MCF 10A (cell line): Measurements from ENCODE around the gene ARMCX6. TPM values are rescaled to one million over a fixed set of nuclear protein-coding genes. Genes with fewer than 3 reads are reported as not detected.
"Not testable (repeated sequence)": the region's sequence is repeated elsewhere in the genome, so short reads cannot be mapped to it uniquely, and the experiment has no call there.

ENCODE experiments used
- BruUV-seq: library from RNA; stranded (reverse); fragments of 400-500 nt; replicated peaks from 2 replicates; lab custom pipeline; 2021; lab: Mats Ljungman, UMichigan
- CTCF ChIA-PET: fragments of 300-600 bp; sonication (Branson Sonifier 250); formaldehyde crosslinking; extraction: SDS; loops from one replicate; lab custom pipeline; 2021; ENCODE audit warnings: antibody characterized with exemption, inconsistent platforms; lab: Yijun Ruan, JAX
- POLR2A ChIA-PET: fragments of 300-600, 350-650 bp; sonication (Branson Sonifier 250); formaldehyde crosslinking; extraction: SDS; loops from one replicate; lab custom pipeline; 2020; ENCODE audit warnings: antibody characterized with exemption, inconsistent platforms; lab: Yijun Ruan, JAX
- DNase-seq: peaks from one replicate; pipeline ENCODE4 v3.0.0-alpha.2; 2018; ENCODE audit not compliant: unreplicated experiment
- H3K27ac Mint-ChIP-seq: one replicate; pipeline ENCODE4 v1.8.0; 2022; ENCODE audit warnings: mild to moderate bottlenecking, low read depth, mixed read lengths; ENCODE audit not compliant: unreplicated experiment
- H3K27me3 Mint-ChIP-seq: one replicate; pipeline ENCODE4 v1.8.0; 2022; ENCODE audit warnings: mixed read lengths; ENCODE audit not compliant: insufficient read depth, unreplicated experiment
- H3K36me3 Mint-ChIP-seq: one replicate; pipeline ENCODE4 v1.8.0; 2022; ENCODE audit warnings: mild to moderate bottlenecking, moderate library complexity, mixed read lengths; ENCODE audit not compliant: insufficient read depth, unreplicated experiment
- H3K4me1 Mint-ChIP-seq: one replicate; pipeline ENCODE4 v1.8.0; 2022; ENCODE audit warnings: mixed read lengths; ENCODE audit not compliant: insufficient read depth, unreplicated experiment
- H3K4me3 Mint-ChIP-seq: one replicate; pipeline ENCODE4 v1.8.0; 2022; ENCODE audit warnings: mild to moderate bottlenecking, moderate library complexity, mixed read lengths; ENCODE audit not compliant: unreplicated experiment
- H3K9me3 Mint-ChIP-seq: one replicate; pipeline ENCODE4 v1.8.0; 2022; ENCODE audit warnings: mixed read lengths; ENCODE audit not compliant: unreplicated experiment
- CTCF ChIP-seq: fragments of 200-600 bp; IDR thresholded peaks from one replicate; pipeline ENCODE4 v1.8.0; 2022; ENCODE audit warnings: antibody characterized with exemption, mild to moderate bottlenecking; ENCODE audit not compliant: unreplicated experiment
- intact Hi-C: fragments of 100-400 bp; cut with micrococcal nuclease; formaldehyde crosslinking; loops from 2 replicates; pipeline ENCODE4 v1.14.1; 2022
- total RNA-seq: library from RNA; stranded (reverse); gene quantifications from 2 replicates; pipeline ENCODE4 v1.2.3, GENCODE V29; 2022

The ARMCX6 gene
- total RNA-seq, 1 experiment from 2014 or later = not detected

GRCh38 chrX:101657495-101657894, 39.7 kb upstream of the ARMCX6 start:
- Mint-ChIP-seq H3K36me3 (no peaks in the 10 kb centered on the region), H3K27me3 (peaks cover 47% of the 10 kb centered on the region), H3K4me1 (no peaks in the 10 kb centered on the region), H3K9me3 (no peaks in the 10 kb centered on the region), H3K4me3 (no peak overlapping the region), H3K27ac (no peak overlapping the region)
- ChIA-PET POLR2A (no interaction called here), CTCF (interaction anchor here (0.7 kb wide), 1 partner anchor 791 kb away, joined by 3 read pairs; no protein-coding TSS in a partner anchor)
- intact Hi-C loops = no loop called here
- no peak for TF ChIP-seq CTCF
- no peak for DNase-seq
- BruUV-seq = no TSS peak

- BruUV-seq = no TSS peak
- DNase-seq = no peak
- Mint-ChIP-seq H3K9me3 (no peaks in the 10 kb centered on the region), H3K27ac (no peak overlapping the region), H3K4me1 (no peaks in the 10 kb centered on the region), H3K36me3 (no peaks in the 10 kb centered on the region), H3K4me3 (no peak overlapping the region), H3K27me3 (peaks cover 40% of the 10 kb centered on the region)
- intact Hi-C loops = no loop called here
- ChIA-PET CTCF (no interaction called here), POLR2A (no interaction called here)
- no peak for TF ChIP-seq CTCF
Observed at GRCh38 chrX:101656817-101657216, 39.0 kb upstream of the ARMCX6 start.

GRCh38 chrX:101655534-101655933, 37.7 kb upstream of the ARMCX6 start:
- no TSS peak for BruUV-seq
- H3K4me1 Mint-ChIP-seq = no peaks in the 10 kb centered on the region
- DNase-seq = no peak
- ChIA-PET POLR2A (no interaction called here), CTCF (no interaction called here)
- no peak overlapping the region for H3K27ac Mint-ChIP-seq
- intact Hi-C loops = no loop called here
- H3K36me3 Mint-ChIP-seq = no peaks in the 10 kb centered on the region
- TF ChIP-seq CTCF = no peak
- no peak overlapping the region for H3K4me3 Mint-ChIP-seq
- H3K9me3 Mint-ChIP-seq = no peaks in the 10 kb centered on the region
- H3K27me3 Mint-ChIP-seq = peaks cover 30% of the 10 kb centered on the region

GRCh38 chrX:101647716-101648115, 29.9 kb upstream of the ARMCX6 start:
- H3K27me3 Mint-ChIP-seq = peaks cover 29% of the 10 kb centered on the region
- H3K4me1 Mint-ChIP-seq, H3K4me3 Mint-ChIP-seq, DNase-seq, BruUV-seq, H3K9me3 Mint-ChIP-seq, H3K27ac Mint-ChIP-seq, CTCF ChIA-PET, H3K36me3 Mint-ChIP-seq, intact Hi-C loops, POLR2A ChIA-PET: not testable (repeated sequence)

- TF ChIP-seq CTCF = no peak
- no peak overlapping the region for H3K4me3 Mint-ChIP-seq
- no TSS peak for BruUV-seq
- ChIA-PET CTCF (no interaction called here), POLR2A (no interaction called here)
- H3K36me3 Mint-ChIP-seq = no peaks in the 10 kb centered on the region
- intact Hi-C loops = no loop called here
- H3K27ac Mint-ChIP-seq = no peak overlapping the region
- no peaks in the 10 kb centered on the region for H3K9me3 Mint-ChIP-seq
- peaks cover 53% of the 10 kb centered on the region for H3K27me3 Mint-ChIP-seq
- no peak for DNase-seq
- H3K4me1 Mint-ChIP-seq = no peaks in the 10 kb centered on the region
Observed at GRCh38 chrX:101642093-101642492, 24.3 kb upstream of the ARMCX6 start.
